C4-2B (cell line): ENCODE measurements around the gene HSPBP1.

Experiments used
- CTCF ChIP-seq: fragments of 450-650 bp; conservative IDR thresholded peaks from 2 replicates; pipeline ENCODE4 v1.5.1; 2017; ENCODE audit warnings: mild to moderate bottlenecking
- ZFX ChIP-seq: fragments of 450-650 bp; IDR thresholded peaks from 2 replicates; pipeline ENCODE4 v1.6.1; 2017

DNA sequence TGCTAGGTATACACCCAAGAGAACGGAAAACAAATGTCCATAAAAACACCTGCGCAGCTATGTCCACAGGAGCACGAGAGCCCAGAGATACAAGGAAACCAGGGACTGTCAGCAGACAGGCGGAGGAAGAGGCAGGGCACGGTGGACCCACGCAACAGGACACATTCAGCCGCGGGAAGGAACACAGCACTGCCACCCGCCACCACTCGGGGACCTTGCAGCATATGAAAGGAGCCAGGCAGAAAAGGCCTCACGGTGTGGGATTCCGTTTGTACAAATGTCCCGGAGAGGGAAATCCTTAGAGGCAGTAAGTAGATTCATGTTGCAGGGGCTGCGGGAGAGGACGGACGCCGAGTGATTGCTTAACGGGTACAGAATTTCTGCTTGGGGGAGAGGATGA, 7.8 kb downstream of the HSPBP1 start:
- TF ChIP-seq CTCF (no peak), ZFX (no peak)
